Central memory CD8-positive, alpha-beta T cell (primary cell): ENCODE measurements around the gene RNF212.
"Not testable (repeated sequence)": the region's sequence is repeated elsewhere in the genome, so short reads cannot be mapped to it uniquely, and the experiment has no call there.

Source experiments
- ATAC-seq: fragments of 150-1000 bp; cut with Tn5 transposase; replicated peaks from 2 replicates; pipeline ENCODE4 v1.10.0; 2022; ENCODE audit warnings: mild to moderate bottlenecking, moderate FRiP score, moderate number of reproducible peaks; ENCODE audit not compliant: poor library complexity, severe bottlenecking; ENCODE audit errors: extremely low read depth
- DNase-seq, 2 donors: peaks; one replicate each; pipeline ENCODE4 v3.0.0; 2021; ENCODE audit warnings: low spot score in 2 of 2
- H3K27ac Mint-ChIP-seq: one replicate; pipeline ENCODE4 v1.8.0; 2022; ENCODE audit warnings: low read depth, mild to moderate bottlenecking, moderate library complexity, mixed read lengths
- H3K27me3 Mint-ChIP-seq: one replicate; pipeline ENCODE4 v1.8.0; 2022; ENCODE audit warnings: mixed read lengths
- H3K36me3 Mint-ChIP-seq: one replicate; pipeline ENCODE4 v1.8.0; 2022; ENCODE audit warnings: mild to moderate bottlenecking, moderate library complexity, mixed read lengths; ENCODE audit not compliant: insufficient read depth
- H3K4me1 Mint-ChIP-seq: one replicate; pipeline ENCODE4 v1.8.0; 2022; ENCODE audit warnings: mixed read lengths
- H3K4me3 Mint-ChIP-seq: one replicate; pipeline ENCODE4 v1.8.0; 2022; ENCODE audit warnings: mild to moderate bottlenecking, moderate library complexity, mixed read lengths
- H3K9me3 Mint-ChIP-seq: one replicate; pipeline ENCODE4 v1.8.0; 2022; ENCODE audit warnings: mixed read lengths

RNF212 gene

DNA sequence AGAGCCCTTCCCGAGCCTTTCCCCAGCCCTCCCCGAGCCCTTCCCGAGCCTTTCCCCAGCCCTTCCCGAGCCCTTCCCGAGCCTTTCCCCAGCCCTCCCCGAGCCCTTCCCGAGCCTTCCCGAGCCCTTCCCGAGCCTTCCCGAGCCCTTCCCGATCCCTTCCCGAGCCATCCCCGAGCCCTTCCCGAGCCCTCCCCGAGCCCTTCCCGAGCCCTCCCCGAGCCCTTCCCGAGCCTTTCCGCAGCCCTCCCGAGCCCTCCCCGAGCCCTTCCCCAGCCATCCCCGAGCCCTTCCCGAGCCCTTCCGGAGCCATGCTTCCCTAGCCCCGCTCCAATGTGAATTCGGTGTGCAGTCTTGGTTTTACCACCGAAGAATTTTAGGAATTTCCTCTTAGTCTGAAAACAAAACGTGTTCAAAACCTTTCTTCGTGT lies 66.8 kb downstream of the RNF212 start:
- H3K27ac Mint-ChIP-seq, H3K36me3 Mint-ChIP-seq, ATAC-seq, H3K4me1 Mint-ChIP-seq, H3K4me3 Mint-ChIP-seq, DNase-seq, H3K9me3 Mint-ChIP-seq: not testable (repeated sequence)
- H3K27me3 Mint-ChIP-seq: peaks cover 49% of the 10 kb centered on the region

GRCh38 chr4:1045595-1046201 lies 67.7 kb downstream of the RNF212 start:
- Mint-ChIP-seq H3K9me3 (no peaks in the 10 kb centered on the region), H3K27ac (no peak overlapping the region), H3K4me1 (no peaks in the 10 kb centered on the region), H3K36me3 (peaks cover 4% of the 10 kb centered on the region), H3K4me3 (no peak overlapping the region), H3K27me3 (peaks cover 49% of the 10 kb centered on the region)
- DNase-seq: no peak
- no peak for ATAC-seq

DNA sequence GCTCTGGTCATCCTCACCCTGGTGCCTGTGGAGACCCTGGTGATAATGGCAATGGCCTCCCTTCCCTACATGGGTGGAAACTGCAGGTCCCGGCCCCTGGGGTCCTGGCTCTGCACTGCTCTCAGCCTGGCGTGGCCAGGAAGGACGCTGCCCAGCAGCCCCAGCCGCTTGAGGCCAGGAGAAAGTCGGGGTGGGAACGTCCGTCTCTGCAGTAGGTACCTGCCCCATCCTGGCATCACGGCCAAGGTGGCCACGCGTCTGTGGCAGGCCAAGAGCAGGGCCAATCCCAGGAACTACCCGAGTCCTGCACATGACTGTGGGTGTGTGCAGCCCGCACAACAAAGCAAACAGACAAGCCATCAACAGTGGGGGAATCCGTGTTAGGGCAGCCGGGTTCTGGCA lies 68.2 kb downstream of the RNF212 start:
- H3K4me3 Mint-ChIP-seq: no peak overlapping the region
- no peak overlapping the region for H3K27ac Mint-ChIP-seq
- no peaks in the 10 kb centered on the region for H3K9me3 Mint-ChIP-seq
- peaks cover 49% of the 10 kb centered on the region for H3K27me3 Mint-ChIP-seq
- DNase-seq (no peak), ATAC-seq (no peak)
- no peaks in the 10 kb centered on the region for H3K4me1 Mint-ChIP-seq
- H3K36me3 Mint-ChIP-seq: peaks cover 4% of the 10 kb centered on the region

DNA sequence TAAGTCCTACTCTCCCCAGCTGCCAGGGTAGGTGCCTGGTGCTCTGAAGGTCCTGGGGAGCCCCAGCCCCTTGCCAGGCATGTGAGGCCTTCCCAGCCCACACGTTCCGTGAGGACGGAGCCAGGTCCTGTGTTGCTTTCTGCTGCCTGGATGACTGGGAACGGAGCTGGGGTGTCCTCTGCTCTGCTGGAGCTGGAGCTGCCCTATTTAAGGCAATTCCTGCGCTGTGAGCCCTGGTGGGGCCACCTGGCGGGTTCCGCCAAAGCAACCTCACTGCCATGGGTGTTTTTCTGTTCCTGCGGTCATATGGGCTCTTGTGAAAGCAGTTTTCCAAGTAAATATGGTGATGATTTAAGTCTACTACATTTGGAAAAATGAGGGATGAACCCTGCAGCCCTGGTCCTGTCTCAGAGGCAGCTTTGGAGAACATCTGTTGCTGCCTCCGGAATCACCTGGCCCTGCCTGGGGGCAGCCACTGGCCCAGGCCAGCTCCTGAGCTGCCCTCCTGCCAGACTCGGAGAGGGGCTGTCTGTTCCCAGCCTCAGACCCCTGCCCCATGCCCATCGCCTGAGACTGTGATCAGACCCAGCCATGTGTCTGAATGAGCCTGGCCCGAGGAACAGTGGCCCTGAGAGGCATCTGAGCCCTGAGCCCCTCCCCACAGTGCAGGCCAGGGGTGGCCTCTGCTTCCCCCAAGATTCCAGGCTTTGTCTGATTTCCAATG lies 68.7 kb downstream of the RNF212 start:
- no peak overlapping the region for H3K27ac Mint-ChIP-seq
- peaks cover 48% of the 10 kb centered on the region for H3K27me3 Mint-ChIP-seq
- H3K9me3 Mint-ChIP-seq: no peaks in the 10 kb centered on the region
- no peaks in the 10 kb centered on the region for H3K4me1 Mint-ChIP-seq
- no peak for ATAC-seq
- peaks cover 4% of the 10 kb centered on the region for H3K36me3 Mint-ChIP-seq
- no peak for DNase-seq
- H3K4me3 Mint-ChIP-seq: no peak overlapping the region

DNA sequence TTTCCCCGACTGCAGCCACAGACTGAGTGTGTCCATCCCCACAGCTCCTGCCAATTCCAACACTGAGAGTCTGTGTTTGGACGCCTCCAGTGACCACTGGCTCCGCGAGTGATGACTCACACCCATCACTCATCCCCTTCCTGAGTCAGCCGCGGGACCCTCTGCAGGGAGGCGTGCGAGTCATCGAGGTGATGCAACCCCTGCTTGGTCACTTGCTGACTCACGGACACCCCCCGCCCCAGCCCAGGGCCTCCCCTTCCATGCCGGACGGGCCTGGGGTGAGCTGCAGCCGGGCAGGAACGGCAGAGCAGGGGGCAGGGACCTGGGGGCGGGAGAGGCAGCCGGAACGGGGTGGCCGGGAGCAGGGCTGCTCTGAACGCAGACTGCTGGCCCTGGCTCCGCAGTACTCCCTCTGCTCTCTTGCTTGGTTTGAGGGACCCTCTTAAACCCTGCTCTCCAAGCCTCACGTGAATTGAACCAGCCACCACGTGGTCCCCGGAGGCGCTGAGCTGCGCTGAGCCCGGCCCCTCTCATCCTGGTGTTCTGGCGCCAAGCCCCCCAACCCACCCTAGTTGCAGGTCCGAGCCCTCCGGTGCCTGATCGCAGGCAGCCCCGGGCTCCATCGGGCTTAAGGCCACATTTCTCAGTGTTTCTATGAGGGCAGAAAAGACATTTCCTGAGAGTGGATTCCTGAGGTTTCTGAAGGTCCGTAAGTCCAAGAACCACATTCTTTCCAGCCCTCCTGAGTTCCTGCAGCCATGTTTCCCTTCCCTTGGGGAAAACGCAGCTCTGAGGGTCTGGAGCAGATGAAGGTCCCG lies 69.5 kb downstream of the RNF212 start:
- no peaks in the 10 kb centered on the region for H3K4me1 Mint-ChIP-seq
- no peak overlapping the region for H3K4me3 Mint-ChIP-seq
- DNase-seq (no peak), ATAC-seq (no peak)
- H3K27ac Mint-ChIP-seq: no peak overlapping the region
- peaks cover 4% of the 10 kb centered on the region for H3K36me3 Mint-ChIP-seq
- no peaks in the 10 kb centered on the region for H3K9me3 Mint-ChIP-seq
- peaks cover 40% of the 10 kb centered on the region for H3K27me3 Mint-ChIP-seq

GRCh38 chr4:1043162-1043561 lies 70.2 kb downstream of the RNF212 start:
- Mint-ChIP-seq H3K4me1 (no peaks in the 10 kb centered on the region), H3K27me3 (peaks cover 33% of the 10 kb centered on the region), H3K27ac (no peak overlapping the region), H3K4me3 (no peak overlapping the region), H3K36me3 (peaks cover 4% of the 10 kb centered on the region), H3K9me3 (no peaks in the 10 kb centered on the region)
- DNase-seq: no peak
- no peak for ATAC-seq

- no peaks in the 10 kb centered on the region for H3K4me1 Mint-ChIP-seq
- DNase-seq (no peak), ATAC-seq (no peak)
- H3K9me3 Mint-ChIP-seq: no peaks in the 10 kb centered on the region
- peaks cover 27% of the 10 kb centered on the region for H3K27me3 Mint-ChIP-seq
- H3K4me3 Mint-ChIP-seq: no peak overlapping the region
- peaks cover 4% of the 10 kb centered on the region for H3K36me3 Mint-ChIP-seq
- H3K27ac Mint-ChIP-seq: no peak overlapping the region
Measured at GRCh38 chr4:1042352-1043055, 70.9 kb downstream of the RNF212 start.

GRCh38 chr4:1041936-1042330 lies 71.4 kb downstream of the RNF212 start:
- H3K27ac Mint-ChIP-seq: no peak overlapping the region
- no peak for ATAC-seq
- H3K9me3 Mint-ChIP-seq: no peaks in the 10 kb centered on the region
- H3K36me3 Mint-ChIP-seq: peaks cover 4% of the 10 kb centered on the region
- DNase-seq: no peak
- H3K4me1 Mint-ChIP-seq: no peaks in the 10 kb centered on the region
- H3K27me3 Mint-ChIP-seq: peaks cover 21% of the 10 kb centered on the region
- H3K4me3 Mint-ChIP-seq: no peak overlapping the region

GRCh38 chr4:1041147-1041935 lies 72.0 kb downstream of the RNF212 start:
- ATAC-seq (no peak), DNase-seq (no peak)

GRCh38 chr4:1040344-1041146 lies 72.8 kb downstream of the RNF212 start:
- Mint-ChIP-seq H3K9me3 (no peaks in the 10 kb centered on the region), H3K27ac (no peak overlapping the region), H3K4me1 (no peaks in the 10 kb centered on the region)

More at GRCh38 chr4:1041147-1041935, 72.0 kb downstream of the RNF212 start:
- peaks cover 15% of the 10 kb centered on the region for H3K27me3 Mint-ChIP-seq
- H3K4me3 Mint-ChIP-seq: no peak overlapping the region
- no peaks in the 10 kb centered on the region for H3K9me3 Mint-ChIP-seq
- H3K27ac Mint-ChIP-seq: no peak overlapping the region
- H3K36me3 Mint-ChIP-seq: peaks cover 2% of the 10 kb centered on the region
- no peaks in the 10 kb centered on the region for H3K4me1 Mint-ChIP-seq

DNA sequence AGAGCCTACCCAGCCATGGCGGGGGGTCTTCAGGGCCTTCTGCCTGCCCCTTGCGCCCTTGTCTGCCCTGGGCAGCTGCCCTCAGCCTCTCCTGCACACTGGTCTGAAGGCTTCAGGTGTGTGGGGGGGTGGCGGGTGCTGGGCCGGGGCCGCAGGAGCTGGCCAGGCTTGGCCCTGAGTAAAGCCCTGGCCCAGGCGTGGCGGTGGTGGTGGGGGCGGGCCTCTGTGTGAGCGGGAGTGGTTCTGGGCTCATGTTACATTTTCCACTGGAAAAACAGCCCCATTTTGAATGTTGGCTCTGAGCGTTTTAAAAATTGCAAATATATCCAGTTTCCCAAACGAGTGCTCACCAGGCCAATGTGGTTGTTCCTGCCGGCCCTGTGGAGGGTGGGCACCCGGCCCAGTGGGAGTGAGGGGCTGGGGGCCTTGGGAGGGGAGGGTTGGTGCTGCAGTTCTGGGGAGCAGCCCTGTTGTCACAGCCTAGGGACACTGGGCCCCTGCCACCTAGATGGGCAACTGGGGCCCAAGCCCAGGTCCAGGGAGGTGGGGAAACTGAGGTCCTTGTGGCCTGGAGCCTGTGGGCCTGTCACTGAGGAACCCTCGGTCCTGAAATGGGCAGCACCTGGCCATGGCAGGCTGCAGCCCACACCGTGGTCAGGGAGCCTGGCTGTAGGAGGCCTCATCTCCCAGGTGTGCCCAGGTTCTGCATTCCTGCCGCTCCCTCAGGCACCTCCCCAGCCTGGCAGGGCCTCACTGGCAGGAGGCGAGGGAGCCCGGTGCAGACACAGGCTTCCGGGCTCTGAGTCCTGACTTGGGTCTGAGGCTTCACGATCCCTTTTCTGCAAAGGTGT lies 73.6 kb downstream of the RNF212 start:
- H3K4me1 Mint-ChIP-seq: no peaks in the 10 kb centered on the region
- H3K9me3 Mint-ChIP-seq: no peaks in the 10 kb centered on the region
- ATAC-seq: no peak
- H3K36me3 Mint-ChIP-seq: peaks cover 2% of the 10 kb centered on the region
- no peak for DNase-seq
- H3K27ac Mint-ChIP-seq: no peak overlapping the region
- H3K27me3 Mint-ChIP-seq: peaks cover 4% of the 10 kb centered on the region
- no peak overlapping the region for H3K4me3 Mint-ChIP-seq

More at GRCh38 chr4:1040344-1041146, 72.8 kb downstream of the RNF212 start:
- no peak for ATAC-seq
- DNase-seq: no peak
- Mint-ChIP-seq H3K36me3 (peaks cover 2% of the 10 kb centered on the region), H3K4me3 (no peak overlapping the region), H3K27me3 (peaks cover 13% of the 10 kb centered on the region)
